GM18867 (cell line): Measurements from ENCODE around the gene HNRNPR.
"Not testable (repeated sequence)": the region's sequence is repeated elsewhere in the genome, so short reads cannot be mapped to it uniquely, and the experiment has no call there.

Experiments
- ATAC-seq: cut with Tn5 transposase; IDR thresholded peaks from one replicate; pipeline ENCODE4 v1.9.1; 2021; ENCODE audit warnings: mild to moderate bottlenecking, moderate library complexity; ENCODE audit not compliant: unreplicated experiment

HNRNPR gene

GRCh38 chr1:23331713-23332112, 12.4 kb downstream of the HNRNPR start:
- no peak for ATAC-seq

- no peak for ATAC-seq
These were observed 13.2 kb downstream of the HNRNPR start for GRCh38 chr1:23330846-23331245.

- ATAC-seq: no peak
These were observed 18.7 kb downstream of the HNRNPR start for GRCh38 chr1:23325393-23325792.

GRCh38 chr1:23322770-23323169, 21.3 kb downstream of the HNRNPR start:
- no peak for ATAC-seq

GRCh38 chr1:23310280-23310679, 33.8 kb downstream of the HNRNPR start:
- ATAC-seq: not testable (repeated sequence)

GRCh38 chr1:23304140-23304620, 39.9 kb downstream of the HNRNPR start:
- ATAC-seq: no peak

GRCh38 chr1:23303524-23303923, 40.6 kb downstream of the HNRNPR start:
- ATAC-seq: no peak

GRCh38 chr1:23296931-23297330, 47.2 kb downstream of the HNRNPR start:
- ATAC-seq: no peak

- ATAC-seq: no peak
These were observed 52.4 kb downstream of the HNRNPR start for GRCh38 chr1:23291706-23292105.

- no peak for ATAC-seq
These were observed 53.1 kb downstream of the HNRNPR start for GRCh38 chr1:23290836-23291565.

GRCh38 chr1:23288671-23289070, 55.4 kb downstream of the HNRNPR start:
- no peak for ATAC-seq

- ATAC-seq: no peak
These were observed 55.9 kb downstream of the HNRNPR start for GRCh38 chr1:23288201-23288600.

GRCh38 chr1:23286401-23286800, 57.7 kb downstream of the HNRNPR start:
- ATAC-seq: no peak

- no peak for ATAC-seq
These were observed 60.1 kb downstream of the HNRNPR start for GRCh38 chr1:23283667-23284602.

- ATAC-seq: no peak
These were observed 61.1 kb downstream of the HNRNPR start for GRCh38 chr1:23282957-23283356.

GRCh38 chr1:23278717-23279116, 65.4 kb downstream of the HNRNPR start:
- no peak for ATAC-seq

- no peak for ATAC-seq
These were observed 67.6 kb downstream of the HNRNPR start for GRCh38 chr1:23276531-23276930.

GRCh38 chr1:23274134-23274505, 70.0 kb downstream of the HNRNPR start:
- ATAC-seq: no peak

GRCh38 chr1:23273450-23274133, 70.5 kb downstream of the HNRNPR start:
- ATAC-seq: no peak

GRCh38 chr1:23263380-23263887, 80.7 kb downstream of the HNRNPR start:
- no peak for ATAC-seq

- ATAC-seq: not testable (repeated sequence)
These were observed 86.0 kb downstream of the HNRNPR start for GRCh38 chr1:23258082-23258481.
